Lower leg skin (tissue), 3 donors: ENCODE measurements around the gene CDC6.

ENCODE experiments used
- POLR2A ChIP-seq, 2 donors: fragments of 450-650 bp; IDR thresholded peaks; one replicate each; pipeline ENCODE4 v1.6.1; 2016 to 2017; ENCODE audit warnings: antibody characterized with exemption in 2 of 2, mild to moderate bottlenecking in 1 of 2, moderate library complexity in 1 of 2
- TF ChIP-seq, protein P1 (sequence below), 3 donors: fragments of 450-650 bp; IDR thresholded peaks; one replicate each; pipeline ENCODE4 v1.5.1; 2016; ENCODE audit warnings: antibody characterized with exemption in 3 of 3, mild to moderate bottlenecking in 3 of 3, moderate library complexity in 2 of 3

DNA sequence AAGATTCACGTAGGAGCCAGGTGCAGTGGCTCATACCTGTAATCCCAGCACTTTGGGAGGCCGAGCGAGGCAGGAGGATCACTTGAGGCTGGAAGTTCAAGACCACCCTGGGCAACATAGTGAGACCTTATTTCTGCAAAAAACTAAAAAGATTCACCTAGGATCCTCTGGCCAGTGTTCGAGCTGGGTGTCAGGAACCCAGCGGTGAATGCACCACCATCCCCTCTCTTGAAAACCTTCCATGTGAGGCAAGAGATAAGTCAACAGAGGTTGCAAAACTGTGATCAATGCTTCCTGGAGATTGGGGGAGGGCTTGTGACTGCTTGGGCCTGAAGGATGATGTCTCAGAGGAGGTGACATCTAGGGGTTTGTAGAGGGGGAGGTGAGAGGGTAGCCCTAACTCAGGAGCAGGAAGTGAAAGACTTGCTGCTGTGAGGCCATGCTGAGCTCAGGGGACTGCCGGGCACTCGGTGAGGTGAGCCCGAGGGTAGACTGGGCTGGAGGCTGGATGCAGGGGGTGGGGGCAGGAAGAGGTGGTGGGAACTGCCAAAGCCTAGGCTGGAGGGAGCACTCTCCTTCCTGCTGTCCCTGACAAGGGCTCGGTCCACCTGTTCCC, 65.2 kb downstream of the CDC6 start:
- TF ChIP-seq, protein P1, sequence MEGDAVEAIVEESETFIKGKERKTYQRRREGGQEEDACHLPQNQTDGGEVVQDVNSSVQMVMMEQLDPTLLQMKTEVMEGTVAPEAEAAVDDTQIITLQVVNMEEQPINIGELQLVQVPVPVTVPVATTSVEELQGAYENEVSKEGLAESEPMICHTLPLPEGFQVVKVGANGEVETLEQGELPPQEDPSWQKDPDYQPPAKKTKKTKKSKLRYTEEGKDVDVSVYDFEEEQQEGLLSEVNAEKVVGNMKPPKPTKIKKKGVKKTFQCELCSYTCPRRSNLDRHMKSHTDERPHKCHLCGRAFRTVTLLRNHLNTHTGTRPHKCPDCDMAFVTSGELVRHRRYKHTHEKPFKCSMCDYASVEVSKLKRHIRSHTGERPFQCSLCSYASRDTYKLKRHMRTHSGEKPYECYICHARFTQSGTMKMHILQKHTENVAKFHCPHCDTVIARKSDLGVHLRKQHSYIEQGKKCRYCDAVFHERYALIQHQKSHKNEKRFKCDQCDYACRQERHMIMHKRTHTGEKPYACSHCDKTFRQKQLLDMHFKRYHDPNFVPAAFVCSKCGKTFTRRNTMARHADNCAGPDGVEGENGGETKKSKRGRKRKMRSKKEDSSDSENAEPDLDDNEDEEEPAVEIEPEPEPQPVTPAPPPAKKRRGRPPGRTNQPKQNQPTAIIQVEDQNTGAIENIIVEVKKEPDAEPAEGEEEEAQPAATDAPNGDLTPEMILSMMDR (IDR thresholded peaks at IDR 0.05) = no peak
- TF ChIP-seq POLR2A (IDR thresholded peaks at IDR 0.05) = no peak
